Measurements from ENCODE around the gene ZC3H18. TPM values are rescaled to one million over a fixed set of nuclear protein-coding genes. Genes with fewer than 3 reads are reported as not detected.

The ZC3H18 gene
- total RNA-seq, 4 donors from 2014 or later: 10.6 to 25.6 (median 17.8) TPM

DNA sequence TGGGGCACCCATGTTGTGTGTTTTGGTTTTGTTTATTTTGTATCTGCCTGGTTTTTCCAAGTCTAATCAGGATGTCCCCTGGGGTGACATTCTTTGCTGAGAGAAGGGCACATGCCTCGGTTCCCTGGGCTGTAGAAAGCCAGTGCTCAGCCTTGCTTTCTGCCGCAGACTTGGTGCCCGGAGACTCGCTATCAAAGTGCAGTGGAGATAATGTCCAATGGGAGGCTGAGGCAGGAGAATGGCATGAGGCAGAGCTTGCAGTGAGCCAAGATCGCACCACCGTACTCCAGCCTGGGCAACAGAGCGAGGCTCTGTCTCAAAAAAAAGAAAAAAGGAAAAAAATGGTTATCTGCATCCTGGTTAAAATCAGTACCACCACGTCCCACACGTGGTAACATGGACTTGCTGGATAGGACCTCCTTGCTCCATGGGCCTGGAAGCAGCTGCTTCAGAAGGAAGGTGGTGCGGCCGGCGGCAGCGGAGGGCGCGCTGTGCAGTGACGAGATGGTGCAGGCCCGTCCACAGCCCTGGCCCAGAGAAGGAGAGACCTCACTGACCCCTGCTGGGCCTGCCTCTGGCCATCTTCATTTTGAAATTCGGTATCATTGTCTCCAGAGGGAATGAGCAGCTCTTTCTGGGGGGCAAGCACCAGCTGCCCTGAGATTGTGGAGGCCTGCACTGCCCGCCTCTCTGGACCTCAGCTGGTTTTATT lies 48.9 kb downstream of the ZC3H18 start:
- TF ChIP-seq CTCF (IDR thresholded peaks at IDR 0.05): no peak
- ATAC-seq (ENCODE audit: low FRiP score) (no peak), DNase-seq (ENCODE audit: low spot score) (no peak)

DNA sequence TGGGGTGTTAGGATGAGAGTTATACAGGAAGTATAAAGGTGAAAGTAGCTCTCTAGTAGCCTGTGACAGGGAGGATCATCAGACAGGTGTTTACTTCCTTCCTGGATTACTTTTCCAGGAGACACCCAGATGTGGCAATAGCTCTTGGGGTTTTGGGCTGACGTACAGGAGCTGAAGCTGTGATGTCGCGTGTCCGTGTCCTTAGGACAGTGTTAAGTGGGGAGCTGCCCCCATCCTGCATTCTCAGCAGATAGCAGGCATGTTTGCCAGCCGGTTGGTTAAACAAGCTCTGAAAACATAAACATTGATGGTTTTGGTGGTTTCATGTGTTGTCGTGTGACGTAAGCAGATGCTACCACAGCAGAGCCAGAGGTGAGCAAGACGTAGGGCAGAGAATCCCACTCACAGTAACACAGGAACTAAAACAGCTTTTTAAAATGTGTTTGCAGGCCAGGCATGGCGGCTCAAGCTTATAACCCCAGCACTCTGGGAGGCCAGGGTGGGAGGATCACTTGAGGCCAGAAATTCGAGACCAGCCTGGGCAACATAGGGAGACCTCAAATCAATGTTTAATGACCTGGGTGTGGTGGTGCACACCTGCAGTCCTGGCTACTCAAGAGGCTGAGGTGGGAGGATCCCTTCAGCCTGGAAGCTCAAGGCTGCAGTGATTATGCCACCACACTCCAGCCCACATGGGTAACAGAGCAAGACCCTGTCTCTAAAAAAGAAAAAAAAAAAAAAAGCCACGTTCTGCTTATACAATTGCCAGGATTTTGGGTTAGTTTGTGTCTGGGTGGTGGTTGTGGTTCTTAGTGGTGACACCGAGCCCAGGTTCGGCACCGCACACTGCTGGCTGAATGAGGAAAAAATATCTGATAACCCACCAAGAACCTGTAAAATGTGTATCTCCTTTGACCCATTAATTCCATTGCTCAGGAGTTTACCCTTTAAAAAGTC lies 49.9 kb downstream of the ZC3H18 start:
- DNase-seq (ENCODE audit: low spot score): no peak
- no peak for ATAC-seq (ENCODE audit: low FRiP score)
- no peak for TF ChIP-seq CTCF (IDR thresholded peaks at IDR 0.05)

DNA sequence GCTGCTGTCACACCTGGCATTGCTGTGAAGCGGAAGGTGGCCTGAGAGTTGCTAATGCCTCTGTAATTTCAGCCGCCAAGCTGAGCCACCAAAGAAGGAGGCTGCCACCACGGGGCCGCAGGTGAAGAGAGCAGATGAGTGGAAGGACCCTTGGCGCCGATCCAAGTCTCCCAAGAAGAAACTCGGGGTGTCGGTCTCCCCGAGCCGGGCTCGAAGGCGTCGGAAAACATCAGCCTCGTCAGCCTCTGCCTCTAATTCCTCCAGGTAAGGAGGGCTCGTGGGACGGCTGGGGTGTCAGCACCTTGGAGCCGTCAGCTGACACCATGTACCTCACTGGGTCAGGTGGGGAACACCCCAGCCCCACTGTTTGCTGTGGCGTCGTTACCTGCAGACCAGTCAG lies 51.9 kb downstream of the ZC3H18 start:
- DNase-seq (ENCODE audit: low spot score) (no peak), ATAC-seq (ENCODE audit: low FRiP score) (no peak)
- TF ChIP-seq CTCF (IDR thresholded peaks at IDR 0.05): no peak

GRCh38 chr16:88622866-88623265 lies 52.7 kb downstream of the ZC3H18 start:
- DNase-seq (ENCODE audit: low spot score): no peak
- ATAC-seq (ENCODE audit: low FRiP score): no peak
- TF ChIP-seq CTCF (IDR thresholded peaks at IDR 0.05): no peak

GRCh38 chr16:88623858-88624257 lies 53.7 kb downstream of the ZC3H18 start:
- ATAC-seq (ENCODE audit: low FRiP score): no peak

GRCh38 chr16:88624481-88624880 lies 54.3 kb downstream of the ZC3H18 start:
- no peak for TF ChIP-seq CTCF (IDR thresholded peaks at IDR 0.05)
- ATAC-seq (ENCODE audit: low FRiP score) (no peak), DNase-seq (ENCODE audit: low spot score) (no peak)

More at GRCh38 chr16:88623858-88624257, 53.7 kb downstream of the ZC3H18 start:
- no peak for DNase-seq (ENCODE audit: low spot score)
- no peak for TF ChIP-seq CTCF (IDR thresholded peaks at IDR 0.05)

Measured in omental fat pad (tissue), 4 donors.